Measurements from ENCODE around the gene IL1RAP.

Gene IL1RAP

GRCh38 chr3:190526787-190527762, 13.2 kb downstream of the IL1RAP start:
- no peaks in the 10 kb centered on the region for H3K9me3 ChIP-seq (ENCODE audit: control insufficient read depth, low read length)
- H3K4me1 ChIP-seq (ENCODE audit: control insufficient read depth, insufficient read depth, low read length, poor library complexity, severe bottlenecking), result no peaks in the 10 kb centered on the region
- no peak overlapping the region for H3K4me3 ChIP-seq (ENCODE audit: extremely low read depth, insufficient read depth, low read length, poor library complexity, severe bottlenecking)
- no peak overlapping the region for H3K27ac ChIP-seq (ENCODE audit: low read depth, low read length, severe bottlenecking)
- 52 to 83% methylated on average over 1 to 2 of the region's 5 CpGs for whole genome bisulfite sequencing, 2 experiments (ENCODE audit: insufficient coverage in 2 of 2)
- no peaks in the 10 kb centered on the region for H3K36me3 ChIP-seq (ENCODE audit: control insufficient read depth, insufficient read depth, low read length)

DNA sequence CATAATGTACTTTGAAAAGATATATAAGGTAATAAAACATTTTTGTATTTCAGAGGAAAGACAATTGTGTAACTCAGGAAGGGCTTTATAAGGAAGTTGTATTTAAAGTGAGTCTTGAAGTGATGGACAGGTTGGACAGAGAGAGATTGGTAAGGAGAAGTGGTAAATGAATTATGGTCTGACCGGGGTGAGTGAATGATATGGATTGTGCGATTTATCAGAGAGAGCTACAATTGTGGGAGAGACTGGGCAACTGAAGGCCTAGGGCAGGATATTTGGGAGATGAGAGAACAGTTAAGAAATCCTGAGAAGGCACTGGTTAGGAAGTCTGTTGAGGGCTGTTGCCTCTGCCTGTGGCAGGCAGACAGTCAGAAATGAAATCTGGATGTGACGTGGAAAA, 14.8 kb downstream of the IL1RAP start:
- no peaks in the 10 kb centered on the region for H3K9me3 ChIP-seq (ENCODE audit: control insufficient read depth, low read length)
- H3K4me3 ChIP-seq (ENCODE audit: extremely low read depth, insufficient read depth, low read length, poor library complexity, severe bottlenecking), result no peak overlapping the region
- H3K27ac ChIP-seq (ENCODE audit: low read depth, low read length, severe bottlenecking), result no peak overlapping the region
- WGBS, 2 experiments (ENCODE audit: insufficient coverage in 2 of 2), result 98 to 100% methylated on average over 3 of the region's 3 CpGs
- no peaks in the 10 kb centered on the region for H3K36me3 ChIP-seq (ENCODE audit: control insufficient read depth, insufficient read depth, low read length)
- peaks cover 5% of the 10 kb centered on the region for H3K4me1 ChIP-seq (ENCODE audit: control insufficient read depth, insufficient read depth, low read length, poor library complexity, severe bottlenecking)

- Histone ChIP-seq H3K4me3 (ENCODE audit: extremely low read depth, insufficient read depth, low read length, poor library complexity, severe bottlenecking) (no peak overlapping the region), H3K9me3 (ENCODE audit: control insufficient read depth, low read length) (no peaks in the 10 kb centered on the region), H3K36me3 (ENCODE audit: control insufficient read depth, insufficient read depth, low read length) (no peaks in the 10 kb centered on the region), H3K4me1 (ENCODE audit: control insufficient read depth, insufficient read depth, low read length, poor library complexity, severe bottlenecking) (peaks cover 14% of the 10 kb centered on the region), H3K27ac (ENCODE audit: low read depth, low read length, severe bottlenecking) (no peak overlapping the region)
- WGBS, 2 experiments (ENCODE audit: insufficient coverage in 2 of 2), result 80 to 92% methylated on average over 1 to 2 of the region's 3 CpGs
These were observed 17.5 kb downstream of the IL1RAP start for GRCh38 chr3:190531406-190531805.

- no peak overlapping the region for H3K4me3 ChIP-seq (ENCODE audit: extremely low read depth, insufficient read depth, low read length, poor library complexity, severe bottlenecking)
- H3K4me1 ChIP-seq (ENCODE audit: control insufficient read depth, insufficient read depth, low read length, poor library complexity, severe bottlenecking), result peaks cover 14% of the 10 kb centered on the region
- H3K9me3 ChIP-seq (ENCODE audit: control insufficient read depth, low read length), result no peaks in the 10 kb centered on the region
- 89 to 95% methylated on average over 4 to 5 of the region's 7 CpGs for WGBS, 2 experiments (ENCODE audit: insufficient coverage in 2 of 2)
- H3K27ac ChIP-seq (ENCODE audit: low read depth, low read length, severe bottlenecking), result no peak overlapping the region
- no peaks in the 10 kb centered on the region for H3K36me3 ChIP-seq (ENCODE audit: control insufficient read depth, insufficient read depth, low read length)
These were observed 18.9 kb downstream of the IL1RAP start for GRCh38 chr3:190532731-190533203.

DNA sequence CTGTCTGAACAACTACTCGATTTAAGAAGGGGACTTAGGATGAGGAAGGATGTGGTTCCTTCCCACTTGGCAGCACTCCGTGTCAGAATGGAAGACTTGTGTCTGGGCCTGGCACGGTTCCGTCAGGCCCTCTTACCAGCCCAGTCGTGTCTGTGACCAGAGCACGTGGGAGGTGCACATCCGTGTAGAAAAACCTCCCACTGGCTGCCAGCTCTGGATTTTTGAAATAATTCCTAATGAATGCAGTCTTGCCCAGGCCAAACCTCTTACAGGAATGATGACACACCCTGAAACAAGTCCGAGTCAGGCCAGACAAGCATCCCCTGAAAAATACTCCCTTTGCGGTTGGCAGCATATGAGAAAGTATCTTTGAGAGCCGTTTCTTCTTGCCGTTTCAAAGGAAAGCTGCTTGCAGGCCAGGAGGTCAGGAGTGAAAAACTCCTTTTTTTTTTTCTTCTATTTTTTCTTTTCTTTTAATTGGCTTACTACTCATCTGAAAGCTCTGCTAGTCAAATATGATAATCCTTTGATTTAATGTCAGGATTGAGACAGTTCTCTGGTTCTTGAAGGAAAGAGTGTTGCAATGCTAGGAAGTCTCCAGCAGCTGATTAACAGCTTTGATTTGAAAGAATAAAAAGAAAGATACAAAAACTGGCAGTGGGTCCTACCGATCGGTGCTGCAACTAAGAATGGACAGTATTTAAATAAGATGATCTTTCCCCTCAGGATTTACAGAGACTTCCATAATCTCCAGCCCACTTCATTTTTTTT, 19.8 kb downstream of the IL1RAP start:
- H3K27ac ChIP-seq (ENCODE audit: low read depth, low read length, severe bottlenecking), result peak overlapping the region; percentile 68
- 85 to 92% methylated on average over 6 of the region's 13 CpGs for WGBS, 2 experiments (ENCODE audit: insufficient coverage in 2 of 2)
- no peak overlapping the region for H3K4me3 ChIP-seq (ENCODE audit: extremely low read depth, insufficient read depth, low read length, poor library complexity, severe bottlenecking)

DNA sequence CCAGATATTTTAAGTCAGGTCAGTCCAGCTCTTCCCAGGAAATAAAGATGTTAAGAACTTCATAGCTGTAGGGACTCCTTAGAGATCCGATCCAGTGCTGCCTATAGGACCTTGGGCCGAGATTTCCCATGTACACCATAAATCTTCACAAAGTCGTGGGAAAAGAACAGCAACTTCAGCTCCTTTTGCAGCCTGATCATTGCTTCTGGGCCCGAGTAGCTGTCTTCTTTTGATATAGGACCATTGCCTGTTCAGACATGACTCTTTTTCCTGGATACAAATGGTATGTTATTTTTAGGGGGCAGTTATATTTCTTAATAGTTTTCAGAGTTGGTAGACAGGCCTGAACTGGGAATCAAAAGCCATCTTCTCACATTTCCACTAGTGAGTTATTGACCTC, 20.5 kb downstream of the IL1RAP start:
- 90 to 96% methylated on average over 3 of the region's 4 CpGs for WGBS, 2 experiments (ENCODE audit: insufficient coverage in 2 of 2)
- peaks cover 14% of the 10 kb centered on the region for H3K4me1 ChIP-seq (ENCODE audit: control insufficient read depth, insufficient read depth, low read length, poor library complexity, severe bottlenecking)
- H3K4me3 ChIP-seq (ENCODE audit: extremely low read depth, insufficient read depth, low read length, poor library complexity, severe bottlenecking), result no peak overlapping the region
- no peak overlapping the region for H3K27ac ChIP-seq (ENCODE audit: low read depth, low read length, severe bottlenecking)
- no peaks in the 10 kb centered on the region for H3K36me3 ChIP-seq (ENCODE audit: control insufficient read depth, insufficient read depth, low read length)
- no peaks in the 10 kb centered on the region for H3K9me3 ChIP-seq (ENCODE audit: control insufficient read depth, low read length)

More for the DNA sequence above, 19.8 kb downstream of the IL1RAP start:
- H3K36me3 ChIP-seq (ENCODE audit: control insufficient read depth, insufficient read depth, low read length), result no peaks in the 10 kb centered on the region
- H3K9me3 ChIP-seq (ENCODE audit: control insufficient read depth, low read length), result no peaks in the 10 kb centered on the region
- H3K4me1 ChIP-seq (ENCODE audit: control insufficient read depth, insufficient read depth, low read length, poor library complexity, severe bottlenecking), result peaks cover 14% of the 10 kb centered on the region

DNA sequence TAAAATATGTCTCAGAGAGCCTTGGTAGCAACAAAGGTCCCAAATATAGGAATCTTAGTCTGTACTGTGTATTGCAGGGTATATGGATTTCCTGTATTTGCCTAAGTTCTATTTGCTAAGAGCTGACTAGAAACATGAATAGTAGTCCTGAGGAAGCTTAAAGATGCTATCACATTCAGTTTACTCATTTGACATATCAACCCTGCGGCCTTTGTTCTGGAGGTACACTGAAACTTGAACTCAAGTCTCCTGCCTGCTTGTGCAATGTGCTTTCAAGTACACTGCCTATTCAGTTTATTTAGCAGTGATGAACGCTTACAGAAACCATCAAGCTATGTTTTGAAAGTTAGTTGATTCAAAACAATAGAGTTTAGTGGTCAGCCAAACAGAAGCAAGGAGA, 21.1 kb downstream of the IL1RAP start:
- Histone ChIP-seq H3K4me3 (ENCODE audit: extremely low read depth, insufficient read depth, low read length, poor library complexity, severe bottlenecking) (no peak overlapping the region), H3K9me3 (ENCODE audit: control insufficient read depth, low read length) (no peaks in the 10 kb centered on the region), H3K27ac (ENCODE audit: low read depth, low read length, severe bottlenecking) (no peak overlapping the region), H3K4me1 (ENCODE audit: control insufficient read depth, insufficient read depth, low read length, poor library complexity, severe bottlenecking) (peaks cover 14% of the 10 kb centered on the region), H3K36me3 (ENCODE audit: control insufficient read depth, insufficient read depth, low read length) (no peaks in the 10 kb centered on the region)
- WGBS, 2 experiments (ENCODE audit: insufficient coverage in 2 of 2), result 94 to 100% methylated on average over 2 of the region's 2 CpGs

- 96 to 100% methylated on average over 1 to 2 of the region's 3 CpGs for WGBS, 2 experiments (ENCODE audit: insufficient coverage in 2 of 2)
These were observed 23.3 kb downstream of the IL1RAP start for GRCh38 chr3:190537146-190537545.

GRCh38 chr3:190538288-190538687, 24.4 kb downstream of the IL1RAP start:
- H3K4me3 ChIP-seq (ENCODE audit: extremely low read depth, insufficient read depth, low read length, poor library complexity, severe bottlenecking), result no peak overlapping the region
- H3K4me1 ChIP-seq (ENCODE audit: control insufficient read depth, insufficient read depth, low read length, poor library complexity, severe bottlenecking), result peaks cover 13% of the 10 kb centered on the region
- no peak overlapping the region for H3K27ac ChIP-seq (ENCODE audit: low read depth, low read length, severe bottlenecking)
- H3K9me3 ChIP-seq (ENCODE audit: control insufficient read depth, low read length), result no peaks in the 10 kb centered on the region
- H3K36me3 ChIP-seq (ENCODE audit: control insufficient read depth, insufficient read depth, low read length), result no peaks in the 10 kb centered on the region
- 40% methylated on average over 2 of the region's 2 CpGs; no CpG with 5 or more reads in 1 of the 2 experiments for WGBS, 2 experiments (ENCODE audit: insufficient coverage in 2 of 2)

More at GRCh38 chr3:190537146-190537545, 23.3 kb downstream of the IL1RAP start:
- Histone ChIP-seq H3K4me1 (ENCODE audit: control insufficient read depth, insufficient read depth, low read length, poor library complexity, severe bottlenecking) (peaks cover 14% of the 10 kb centered on the region), H3K4me3 (ENCODE audit: extremely low read depth, insufficient read depth, low read length, poor library complexity, severe bottlenecking) (no peak overlapping the region), H3K27ac (ENCODE audit: low read depth, low read length, severe bottlenecking) (no peak overlapping the region), H3K9me3 (ENCODE audit: control insufficient read depth, low read length) (no peaks in the 10 kb centered on the region), H3K36me3 (ENCODE audit: control insufficient read depth, insufficient read depth, low read length) (no peaks in the 10 kb centered on the region)

GRCh38 chr3:190539526-190539925, 25.6 kb downstream of the IL1RAP start:
- Histone ChIP-seq H3K9me3 (ENCODE audit: control insufficient read depth, low read length) (no peaks in the 10 kb centered on the region), H3K27ac (ENCODE audit: low read depth, low read length, severe bottlenecking) (no peak overlapping the region), H3K36me3 (ENCODE audit: control insufficient read depth, insufficient read depth, low read length) (no peaks in the 10 kb centered on the region), H3K4me1 (ENCODE audit: control insufficient read depth, insufficient read depth, low read length, poor library complexity, severe bottlenecking) (peaks cover under 1% of the 10 kb centered on the region), H3K4me3 (ENCODE audit: extremely low read depth, insufficient read depth, low read length, poor library complexity, severe bottlenecking) (no peak overlapping the region)
- no CpG with 5 or more reads among the region's 3 CpGs for WGBS, 2 experiments (ENCODE audit: insufficient coverage in 2 of 2)

Data from mesodermal cell (in vitro differentiated cells).